Adrenal gland (tissue), 5 donors: ENCODE data around the gene INSRR.

Experiments used
- POLR2A ChIP-seq, 2 donors: fragments of 450-650 bp; IDR thresholded peaks; one replicate each; pipeline ENCODE4 v1.6.1; 2017; ENCODE audit warnings: antibody characterized with exemption in 2 of 2, mild to moderate bottlenecking in 2 of 2, moderate library complexity in 1 of 2
- TF ChIP-seq, protein P1 (sequence below), 6 experiments: fragments of 450-650 bp in 4 of 6; fragments of 200-600 bp in 2 of 6; sonication (generic) in 1 of 6; IDR thresholded peaks; 1 replicate in 5 of 6; 2 replicates in 1 of 6; pipeline versions ENCODE4 v1.5.1 to v1.8.0; 2016 to 2021; ENCODE audit warnings: antibody characterized with exemption in 6 of 6, mild to moderate bottlenecking in 2 of 6, moderate library complexity in 1 of 6
- donor health status: DM: no; HTN: no; CAD: no.

DNA sequence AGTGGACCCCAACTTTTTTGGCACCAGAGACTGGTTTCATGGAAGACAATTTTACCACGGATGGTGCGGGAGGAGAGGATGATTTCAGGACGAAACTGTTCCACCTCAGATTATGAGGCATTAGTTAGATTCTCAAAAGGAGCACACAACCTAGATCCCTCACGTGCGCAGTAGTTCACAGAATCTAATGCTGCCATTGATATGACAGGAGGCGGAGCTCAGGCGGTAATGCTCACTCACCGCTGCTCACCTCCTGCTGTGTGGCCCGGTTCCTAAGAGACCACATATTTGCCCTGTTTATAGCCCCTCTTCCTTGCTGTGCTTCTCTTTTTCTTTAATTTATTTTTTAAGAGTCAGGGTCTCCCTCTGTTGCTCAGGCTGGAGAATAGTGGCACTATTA, 6.3 kb upstream of the INSRR start:
- no peak for TF ChIP-seq POLR2A (IDR thresholded peaks at IDR 0.05)
- TF ChIP-seq, protein P1, sequence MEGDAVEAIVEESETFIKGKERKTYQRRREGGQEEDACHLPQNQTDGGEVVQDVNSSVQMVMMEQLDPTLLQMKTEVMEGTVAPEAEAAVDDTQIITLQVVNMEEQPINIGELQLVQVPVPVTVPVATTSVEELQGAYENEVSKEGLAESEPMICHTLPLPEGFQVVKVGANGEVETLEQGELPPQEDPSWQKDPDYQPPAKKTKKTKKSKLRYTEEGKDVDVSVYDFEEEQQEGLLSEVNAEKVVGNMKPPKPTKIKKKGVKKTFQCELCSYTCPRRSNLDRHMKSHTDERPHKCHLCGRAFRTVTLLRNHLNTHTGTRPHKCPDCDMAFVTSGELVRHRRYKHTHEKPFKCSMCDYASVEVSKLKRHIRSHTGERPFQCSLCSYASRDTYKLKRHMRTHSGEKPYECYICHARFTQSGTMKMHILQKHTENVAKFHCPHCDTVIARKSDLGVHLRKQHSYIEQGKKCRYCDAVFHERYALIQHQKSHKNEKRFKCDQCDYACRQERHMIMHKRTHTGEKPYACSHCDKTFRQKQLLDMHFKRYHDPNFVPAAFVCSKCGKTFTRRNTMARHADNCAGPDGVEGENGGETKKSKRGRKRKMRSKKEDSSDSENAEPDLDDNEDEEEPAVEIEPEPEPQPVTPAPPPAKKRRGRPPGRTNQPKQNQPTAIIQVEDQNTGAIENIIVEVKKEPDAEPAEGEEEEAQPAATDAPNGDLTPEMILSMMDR (IDR thresholded peaks at IDR 0.05), result no peak
